Muscle layer of duodenum (tissue), 2 donors: ENCODE data around the gene RPE.

Source experiments
- H3K27ac ChIP-seq: one replicate; pipeline ENCODE4 v1.7.0; 2013; ENCODE audit warnings: mild to moderate bottlenecking, low read length
- H3K27me3 ChIP-seq: one replicate; pipeline ENCODE4 v1.7.0; 2013; ENCODE audit warnings: low read depth, mild to moderate bottlenecking, control low read depth, low read length
- H3K36me3 ChIP-seq, 2 donors: one replicate each; pipeline ENCODE4 v1.7.0; 2013; ENCODE audit warnings: low read length in 2 of 2, control low read depth in 1 of 2, mild to moderate bottlenecking in 1 of 2; ENCODE audit not compliant: insufficient read depth in 2 of 2, control insufficient read depth in 1 of 2
- H3K4me1 ChIP-seq, 2 donors: one replicate each; pipeline ENCODE4 v1.7.0; 2013; ENCODE audit warnings: low read length in 2 of 2, mild to moderate bottlenecking in 2 of 2, control low read depth in 1 of 2, moderate library complexity in 1 of 2; ENCODE audit not compliant: insufficient read depth in 2 of 2, control insufficient read depth in 1 of 2
- H3K4me3 ChIP-seq, 2 donors: one replicate each; pipeline ENCODE4 v1.7.0; 2013; ENCODE audit warnings: low read length in 2 of 2, low read depth in 1 of 2, mild to moderate bottlenecking in 1 of 2
- H3K9me3 ChIP-seq, 2 donors: one replicate each; pipeline ENCODE4 v1.7.0; 2013; ENCODE audit warnings: low read length in 2 of 2, control low read depth in 1 of 2, mild to moderate bottlenecking in 1 of 2; ENCODE audit not compliant: control insufficient read depth in 1 of 2
- donor health status: healthy.

RPE gene

GRCh38 chr2:210002158-210003157, at the start of gene RPE:
TSS of gene RPE (plus strand) at chr2:210002638. CDS start at chr2:210002662, 24 bp downstream.
- Histone ChIP-seq H3K4me3 (peak within 1 kb of the TSS; percentile 96 to 99), H3K4me1 (peaks cover 22 to 35% of the 10 kb centered on the region in 2 donors), H3K9me3 (no peaks in the 10 kb centered on the region), H3K27ac (peak within 1 kb of the TSS; percentile 94), H3K36me3 (no peaks in the 10 kb centered on the region), H3K27me3 (no peaks in the 10 kb centered on the region)

DNA sequence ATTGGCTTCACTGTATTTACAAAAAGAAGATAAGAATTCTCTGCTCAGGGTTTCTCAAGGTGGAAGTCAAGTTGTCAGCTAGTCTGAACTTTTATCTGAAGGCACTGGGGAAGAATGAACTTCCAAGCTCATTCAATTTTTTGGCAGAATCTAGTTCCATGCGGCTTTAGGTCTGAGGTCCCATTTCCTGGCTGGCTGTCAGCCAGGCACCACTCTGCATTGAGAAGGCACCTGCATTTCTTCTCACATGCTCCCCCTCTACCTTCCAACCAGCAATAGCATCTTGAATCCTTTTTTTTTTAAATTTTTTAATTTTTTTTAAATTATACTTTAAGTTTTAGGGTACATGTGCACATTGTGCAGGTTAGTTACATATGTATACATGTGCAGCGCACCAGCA, 46.2 kb upstream of the RPE start:
- no peaks in the 10 kb centered on the region for H3K27me3 ChIP-seq
- no peak overlapping the region for H3K27ac ChIP-seq
- no peaks in the 10 kb centered on the region for H3K36me3 ChIP-seq
- H3K4me3 ChIP-seq = no peak overlapping the region
- H3K9me3 ChIP-seq = no peaks in the 10 kb centered on the region
- H3K4me1 ChIP-seq = peaks cover 0 to 6% of the 10 kb centered on the region in 2 donors

- Histone ChIP-seq H3K9me3 (no peaks in the 10 kb centered on the region), H3K4me1 (peaks cover 0 to 6% of the 10 kb centered on the region in 2 donors), H3K36me3 (no peaks in the 10 kb centered on the region), H3K27me3 (no peaks in the 10 kb centered on the region), H3K4me3 (no peak overlapping the region), H3K27ac (no peak overlapping the region)
These were observed 44.4 kb upstream of the RPE start for GRCh38 chr2:209958016-209958415.

- H3K27ac ChIP-seq = no peak overlapping the region
- H3K4me3 ChIP-seq = no peak overlapping the region
- no peaks in the 10 kb centered on the region for H3K9me3 ChIP-seq
- H3K4me1 ChIP-seq = peaks cover 0 to 6% of the 10 kb centered on the region in 2 donors
- H3K36me3 ChIP-seq = no peaks in the 10 kb centered on the region
- H3K27me3 ChIP-seq = no peaks in the 10 kb centered on the region
These were observed 42.4 kb upstream of the RPE start for GRCh38 chr2:209960045-209960444.

- Histone ChIP-seq H3K4me3 (no peak overlapping the region), H3K27ac (no peak overlapping the region)
These were observed 41.5 kb upstream of the RPE start for GRCh38 chr2:209960676-209961630.

DNA sequence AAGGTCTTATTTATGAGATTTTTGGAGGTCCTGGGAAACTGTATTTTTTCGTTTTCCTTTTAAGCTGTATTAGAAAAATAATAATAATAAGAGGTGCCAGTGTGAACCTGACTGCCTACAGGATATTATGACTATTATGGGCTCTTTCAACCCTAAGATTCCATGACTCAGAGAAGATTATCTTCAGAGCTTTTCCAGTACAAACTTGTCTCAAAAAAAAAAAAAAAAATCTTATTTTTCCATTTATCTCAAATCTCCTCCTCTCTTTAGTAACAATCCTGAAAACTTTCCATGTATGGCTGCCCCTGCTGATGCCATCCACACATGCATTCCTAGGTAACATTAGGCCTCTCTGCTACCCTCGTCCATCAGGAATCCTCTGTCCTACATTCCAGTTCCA, 36.7 kb upstream of the RPE start:
- Histone ChIP-seq H3K36me3 (no peaks in the 10 kb centered on the region), H3K4me1 (no peaks in the 10 kb centered on the region), H3K9me3 (no peaks in the 10 kb centered on the region), H3K27ac (no peak overlapping the region), H3K27me3 (no peaks in the 10 kb centered on the region), H3K4me3 (no peak overlapping the region)

More at GRCh38 chr2:209960676-209961630, 41.5 kb upstream of the RPE start:
- no peaks in the 10 kb centered on the region for H3K9me3 ChIP-seq
- peaks cover 0 to 6% of the 10 kb centered on the region in 2 donors for H3K4me1 ChIP-seq
- H3K36me3 ChIP-seq = no peaks in the 10 kb centered on the region
- no peaks in the 10 kb centered on the region for H3K27me3 ChIP-seq

GRCh38 chr2:209969692-209970091, 32.7 kb upstream of the RPE start:
- H3K36me3 ChIP-seq = no peaks in the 10 kb centered on the region

DNA sequence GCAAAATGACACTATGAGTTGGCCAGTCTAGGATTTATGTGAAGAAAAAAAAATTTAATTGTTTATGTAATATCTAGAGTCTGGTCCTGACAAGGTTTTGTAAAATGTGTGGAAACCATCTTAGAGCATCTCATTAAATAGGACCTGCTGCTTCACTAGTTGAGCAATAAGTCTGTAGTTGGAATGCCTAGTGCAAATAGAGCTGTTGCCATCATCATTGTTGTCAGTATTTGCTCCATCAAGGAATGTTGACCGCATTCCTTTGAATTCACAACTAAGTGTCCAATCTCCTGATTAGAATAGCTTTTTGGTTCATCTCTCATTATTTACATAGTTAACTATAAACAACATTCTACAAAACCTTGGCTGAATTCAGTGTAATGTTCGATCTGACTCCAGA, 32.2 kb upstream of the RPE start:
- Histone ChIP-seq H3K27ac (no peak overlapping the region), H3K36me3 (no peaks in the 10 kb centered on the region), H3K4me1 (no peaks in the 10 kb centered on the region), H3K27me3 (no peaks in the 10 kb centered on the region), H3K9me3 (no peaks in the 10 kb centered on the region), H3K4me3 (no peak overlapping the region)

More at GRCh38 chr2:209969692-209970091, 32.7 kb upstream of the RPE start:
- Histone ChIP-seq H3K4me1 (no peaks in the 10 kb centered on the region), H3K4me3 (no peak overlapping the region), H3K9me3 (no peaks in the 10 kb centered on the region), H3K27ac (no peak overlapping the region), H3K27me3 (no peaks in the 10 kb centered on the region)

GRCh38 chr2:209970711-209971110, 31.7 kb upstream of the RPE start:
- no peaks in the 10 kb centered on the region for H3K9me3 ChIP-seq
- H3K27ac ChIP-seq = no peak overlapping the region

GRCh38 chr2:209973328-209973727, 29.1 kb upstream of the RPE start:
- Histone ChIP-seq H3K27me3 (no peaks in the 10 kb centered on the region), H3K27ac (no peak overlapping the region), H3K4me1 (no peaks in the 10 kb centered on the region), H3K36me3 (no peaks in the 10 kb centered on the region), H3K4me3 (no peak overlapping the region), H3K9me3 (no peaks in the 10 kb centered on the region)

More at GRCh38 chr2:209970711-209971110, 31.7 kb upstream of the RPE start:
- H3K4me3 ChIP-seq = no peak overlapping the region
- H3K4me1 ChIP-seq = no peaks in the 10 kb centered on the region
- no peaks in the 10 kb centered on the region for H3K36me3 ChIP-seq
- H3K27me3 ChIP-seq = no peaks in the 10 kb centered on the region

GRCh38 chr2:209974576-209974975, 27.9 kb upstream of the RPE start:
- H3K27ac ChIP-seq = no peak overlapping the region

More at GRCh38 chr2:209974576-209974975, 27.9 kb upstream of the RPE start:
- Histone ChIP-seq H3K27me3 (no peaks in the 10 kb centered on the region), H3K4me1 (no peaks in the 10 kb centered on the region), H3K36me3 (no peaks in the 10 kb centered on the region), H3K4me3 (no peak overlapping the region), H3K9me3 (no peaks in the 10 kb centered on the region)
